ENCODE measurements around the gene GPI.
A peak's percentile ranks its signal among the peaks of the same experiment; 100 is the strongest.
"Not testable (repeated sequence)": the region's sequence is repeated elsewhere in the genome, so short reads cannot be mapped to it uniquely, and the experiment has no call there.

Gene GPI

GRCh38 chr19:34363930-34364329 lies 1.1 kb upstream of the GPI start:
- in situ Hi-C loops (cut with HindIII; ENCODE audit: low pct_ligation_motif_present, low pct_unique_long_range_greater_than_20kb, low sequenced_read_pairs) = no loop called here

DNA sequence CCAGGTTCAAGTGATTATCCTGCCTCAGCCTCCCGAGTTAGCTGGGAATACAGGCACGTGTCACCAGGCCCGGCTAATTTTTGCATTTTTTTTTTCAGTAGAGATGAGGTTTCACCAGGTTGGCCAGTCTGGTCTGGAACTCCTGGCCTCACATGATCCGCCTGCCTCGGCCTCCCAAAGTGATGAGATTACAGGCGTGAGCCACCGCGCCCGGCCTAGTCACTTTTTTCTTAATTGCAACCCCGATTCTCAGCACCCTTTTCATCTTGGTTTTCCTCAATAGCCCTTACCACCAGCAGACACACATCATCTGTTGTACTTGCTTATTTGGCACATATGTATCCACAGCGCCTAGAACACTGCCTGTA lies 550 bp upstream of the GPI start:
- no peak for DNase-seq
- in situ Hi-C loops (cut with HindIII; ENCODE audit: low pct_ligation_motif_present, low pct_unique_long_range_greater_than_20kb, low sequenced_read_pairs) = no loop called here

More at GRCh38 chr19:34363930-34364329, 1.1 kb upstream of the GPI start:
- no peak for DNase-seq

- DNase-seq = peak; percentile 31
- in situ Hi-C loops (cut with HindIII; ENCODE audit: low pct_ligation_motif_present, low pct_unique_long_range_greater_than_20kb, low sequenced_read_pairs) = no loop called here
Observed at GRCh38 chr19:34365463-34366401, 736 bp downstream of the GPI start.

DNA sequence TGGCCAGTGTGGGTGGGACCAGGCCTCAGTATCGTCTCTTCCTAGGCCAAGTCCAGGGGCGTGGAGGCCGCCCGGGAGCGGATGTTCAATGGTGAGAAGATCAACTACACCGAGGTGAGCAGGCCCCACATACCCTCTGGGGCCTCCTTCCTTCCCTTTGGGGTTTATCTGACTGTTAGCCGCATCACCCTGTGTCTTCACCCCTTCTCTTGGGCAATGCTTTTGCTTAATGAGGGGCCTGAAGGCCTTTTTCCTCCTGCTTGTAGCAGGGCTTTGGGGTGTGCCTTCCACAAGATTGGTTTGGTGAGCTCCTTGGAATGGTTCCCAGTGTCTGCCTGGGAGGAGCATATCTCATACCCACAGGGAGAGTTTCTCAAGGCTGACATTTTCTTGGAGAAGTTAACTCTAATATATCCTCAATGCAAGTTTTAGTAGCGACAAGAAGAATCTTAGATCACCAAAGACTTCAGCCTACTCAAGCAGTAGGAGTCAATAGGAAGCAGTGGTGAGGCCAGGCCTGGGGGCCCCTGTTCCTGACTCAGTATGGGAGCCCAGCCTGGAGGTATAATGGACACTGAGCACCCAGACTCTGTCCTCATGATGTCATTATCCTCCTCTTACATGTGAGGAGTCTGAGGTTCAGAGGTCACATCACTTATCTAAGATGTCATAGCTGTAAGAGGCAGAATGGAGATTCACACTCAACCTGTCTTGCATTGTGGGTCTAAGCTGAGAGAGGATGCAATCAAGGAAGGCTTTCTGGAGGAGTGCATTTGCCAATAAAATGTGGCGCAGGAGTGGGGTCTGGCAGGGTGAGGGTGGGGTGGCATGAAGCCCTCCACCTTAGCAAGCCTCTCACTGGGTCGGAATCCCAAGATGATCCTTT lies 2.0 kb downstream of the GPI start:
- in situ Hi-C loops (cut with HindIII; ENCODE audit: low pct_ligation_motif_present, low pct_unique_long_range_greater_than_20kb, low sequenced_read_pairs) = no loop called here
- DNase-seq = no peak

DNA sequence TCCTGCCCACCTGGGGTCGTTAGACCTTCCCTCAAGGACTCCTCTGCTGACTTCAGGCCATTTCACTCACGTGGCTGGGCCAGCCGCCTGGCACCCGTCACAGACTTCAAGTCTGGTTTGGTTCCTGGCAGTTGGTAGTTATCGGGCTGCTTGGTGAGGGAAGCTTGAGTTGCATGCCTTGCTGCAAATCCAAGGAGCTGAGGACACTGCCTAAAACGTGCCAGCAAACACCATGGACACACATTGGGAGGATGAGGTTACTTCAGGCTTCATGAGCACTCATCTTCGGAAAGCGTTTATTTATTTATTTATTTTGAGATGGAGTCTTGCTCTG lies 2.6 kb downstream of the GPI start:
- in situ Hi-C loops (cut with HindIII; ENCODE audit: low pct_ligation_motif_present, low pct_unique_long_range_greater_than_20kb, low sequenced_read_pairs) = no loop called here

DNA sequence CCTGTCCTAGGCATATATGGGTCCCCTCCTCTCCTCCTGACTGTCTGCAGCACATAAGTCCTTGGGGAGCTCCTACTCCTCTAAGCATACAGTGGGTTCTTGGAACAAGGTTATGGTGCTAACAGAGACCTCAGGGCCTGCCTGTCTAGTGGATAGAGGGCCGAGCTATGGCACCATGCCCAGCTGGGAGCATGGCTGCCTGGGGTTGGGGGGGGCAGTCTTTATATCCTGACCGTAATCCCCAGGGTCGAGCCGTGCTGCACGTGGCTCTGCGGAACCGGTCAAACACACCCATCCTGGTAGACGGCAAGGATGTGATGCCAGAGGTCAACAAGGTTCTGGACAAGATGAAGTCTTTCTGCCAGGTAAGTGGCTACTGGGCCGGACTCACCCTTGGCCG lies 3.3 kb downstream of the GPI start:
- in situ Hi-C loops (cut with HindIII; ENCODE audit: low pct_ligation_motif_present, low pct_unique_long_range_greater_than_20kb, low sequenced_read_pairs) = no loop called here
- DNase-seq = no peak

More for the DNA sequence above, 2.6 kb downstream of the GPI start:
- no peak for DNase-seq

DNA sequence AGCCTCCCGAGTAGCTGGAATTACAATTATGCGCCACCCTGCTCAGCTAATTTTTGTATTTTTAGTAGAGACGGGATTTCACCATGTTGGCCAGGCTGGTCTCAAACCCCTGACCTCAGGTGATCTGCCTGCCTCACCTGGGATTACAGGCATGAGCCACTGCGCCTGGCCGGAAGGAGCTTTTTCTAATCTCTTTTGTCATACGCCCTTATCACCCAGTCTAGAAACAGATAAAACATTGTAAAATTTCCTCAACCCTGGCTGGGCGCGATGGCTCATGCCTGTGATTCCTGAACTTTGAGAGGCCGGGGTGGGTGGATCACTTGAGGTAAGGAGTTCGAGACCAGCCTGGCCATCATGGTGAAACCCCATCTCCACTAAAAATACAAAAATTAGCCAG lies 4.2 kb downstream of the GPI start:
- in situ Hi-C loops (cut with HindIII; ENCODE audit: low pct_ligation_motif_present, low pct_unique_long_range_greater_than_20kb, low sequenced_read_pairs); DNase-seq: not testable (repeated sequence)

- no peak for DNase-seq
- in situ Hi-C loops (cut with HindIII; ENCODE audit: low pct_ligation_motif_present, low pct_unique_long_range_greater_than_20kb, low sequenced_read_pairs) = no loop called here
Observed at GRCh38 chr19:34370117-34370516, 5.1 kb downstream of the GPI start.

- no peak for DNase-seq
- in situ Hi-C loops (cut with HindIII; ENCODE audit: low pct_ligation_motif_present, low pct_unique_long_range_greater_than_20kb, low sequenced_read_pairs) = no loop called here
Observed at GRCh38 chr19:34370983-34371382, 6.0 kb downstream of the GPI start.

DNA sequence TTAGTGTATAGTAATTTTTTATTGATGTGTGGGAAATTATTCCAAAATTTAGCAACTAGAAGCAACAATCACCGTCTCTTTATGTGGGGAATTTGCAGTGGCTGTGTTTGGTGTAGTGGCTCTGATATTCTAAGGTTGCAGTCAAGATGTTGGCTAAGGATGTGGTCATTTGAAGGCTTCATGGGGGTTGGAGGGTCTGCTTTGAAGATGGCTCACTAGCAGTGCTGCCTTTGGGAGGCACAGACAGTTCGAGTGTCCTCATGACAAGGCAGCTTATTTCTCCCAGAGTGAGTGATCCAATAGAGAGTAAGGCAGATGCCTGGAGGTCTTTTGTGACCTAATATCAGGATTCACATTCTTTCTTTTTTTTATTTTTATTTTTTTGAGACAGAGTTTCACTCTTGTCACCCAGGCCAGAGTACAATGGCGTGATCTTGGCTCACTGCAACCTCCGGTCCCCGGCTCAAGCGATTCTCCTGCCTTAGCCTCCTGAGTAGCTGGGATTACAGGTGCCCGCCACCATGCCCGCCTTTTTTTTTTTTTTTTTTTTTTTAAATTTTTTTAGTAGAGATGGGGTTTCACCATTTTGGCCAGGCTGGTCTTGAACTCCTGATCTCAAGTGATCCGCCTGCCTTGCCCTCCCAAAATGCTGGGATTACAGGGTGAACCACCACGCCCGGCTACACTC lies 8.7 kb downstream of the GPI start:
- DNase-seq = no peak
- in situ Hi-C loops (cut with HindIII; ENCODE audit: low pct_ligation_motif_present, low pct_unique_long_range_greater_than_20kb, low sequenced_read_pairs) = no loop called here

GRCh38 chr19:34375598-34375997 lies 10.6 kb downstream of the GPI start:
- in situ Hi-C loops (cut with HindIII; ENCODE audit: low pct_ligation_motif_present, low pct_unique_long_range_greater_than_20kb, low sequenced_read_pairs) = no loop called here
- no peak for DNase-seq

DNA sequence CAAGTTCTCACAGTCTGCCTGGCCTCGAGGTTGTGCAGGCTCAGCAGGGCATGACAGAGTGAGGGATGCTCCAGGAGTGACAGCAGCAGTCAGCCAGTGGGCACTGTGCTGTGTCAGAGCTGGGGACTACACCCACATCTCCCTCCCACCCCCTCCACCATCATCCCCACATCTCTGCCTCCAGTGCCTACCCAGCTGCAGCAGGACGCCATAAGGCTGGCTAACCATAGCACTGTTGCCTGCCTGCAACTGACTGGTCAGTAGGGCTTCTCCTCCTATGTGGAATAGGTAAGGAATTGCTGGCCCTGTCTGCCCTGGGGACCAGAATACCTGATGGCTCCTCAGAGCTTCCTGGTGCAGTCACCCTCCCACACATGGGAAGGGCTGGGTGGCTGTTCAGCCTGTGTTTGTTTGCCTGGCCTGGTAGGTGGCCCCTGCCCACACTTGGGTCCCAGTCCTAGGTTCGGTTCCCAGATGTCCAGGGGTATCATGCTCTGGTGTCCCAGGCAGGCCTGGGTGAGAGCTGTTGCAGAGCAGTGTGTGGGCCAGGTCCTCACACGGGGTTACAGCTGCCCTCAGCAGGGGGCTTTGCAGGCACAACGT lies 15.7 kb downstream of the GPI start:
- no peak for DNase-seq
- in situ Hi-C loops (cut with HindIII; ENCODE audit: low pct_ligation_motif_present, low pct_unique_long_range_greater_than_20kb, low sequenced_read_pairs) = no loop called here

DNA sequence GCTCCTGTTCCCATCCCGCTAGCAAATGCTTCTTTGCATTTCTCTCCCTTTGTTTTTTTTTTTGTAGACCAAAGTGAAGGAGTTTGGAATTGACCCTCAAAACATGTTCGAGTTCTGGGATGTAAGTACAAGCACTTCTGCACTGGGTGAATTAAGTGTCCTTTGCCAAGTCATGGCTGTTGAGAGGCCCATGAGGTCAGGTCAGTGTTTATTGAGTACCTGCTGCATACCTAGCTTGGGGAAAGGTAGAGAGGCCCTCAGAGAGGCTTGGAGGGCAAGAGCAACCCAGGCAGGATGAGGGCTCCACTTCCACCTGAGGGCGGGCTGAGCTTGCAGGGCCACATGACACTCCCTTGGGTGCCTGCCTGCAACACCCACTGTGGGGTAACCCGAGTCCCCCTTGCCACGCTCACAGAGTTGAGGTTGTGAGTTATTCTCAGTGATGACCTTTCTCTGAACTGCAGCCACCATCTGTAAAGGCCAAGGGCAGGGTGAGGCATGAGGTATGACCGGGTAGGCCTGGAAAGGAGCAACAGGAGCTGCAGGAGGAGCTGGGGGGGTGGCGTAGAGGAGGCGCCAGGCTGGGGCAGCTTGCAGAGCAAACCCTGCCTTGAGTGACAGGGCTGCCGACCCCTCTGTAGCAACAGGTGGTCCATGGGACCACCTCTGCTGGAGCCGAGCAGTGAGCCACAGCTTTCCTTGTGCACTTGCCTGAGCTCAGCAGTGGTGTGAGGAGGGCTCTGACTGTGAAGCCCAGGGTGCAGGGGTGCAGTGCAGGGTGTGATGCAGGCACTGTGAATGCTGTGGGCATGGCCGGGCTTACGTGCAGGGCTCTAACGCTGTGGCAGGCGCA lies 16.6 kb downstream of the GPI start:
- in situ Hi-C loops (cut with HindIII; ENCODE audit: low pct_ligation_motif_present, low pct_unique_long_range_greater_than_20kb, low sequenced_read_pairs) = no loop called here
- DNase-seq = no peak

DNA sequence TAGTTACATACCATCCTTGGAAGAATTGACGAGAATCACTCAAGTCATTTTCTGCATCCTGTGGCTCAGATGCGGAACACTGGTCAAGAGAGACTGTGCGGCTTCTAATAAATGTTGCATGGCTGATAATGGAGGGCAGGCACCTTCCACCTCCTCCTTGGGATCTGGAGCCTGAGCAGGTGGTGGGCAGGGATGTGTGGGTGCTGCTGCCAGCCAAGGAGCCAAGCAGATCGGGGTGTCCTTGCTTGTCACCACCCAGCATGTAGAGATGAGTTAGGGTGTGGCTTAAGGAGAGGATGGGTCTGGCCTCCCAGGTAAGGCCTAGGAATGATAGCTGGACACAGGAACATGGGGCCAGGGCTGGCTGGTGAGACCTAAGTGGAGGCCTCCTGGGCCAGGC lies 17.5 kb downstream of the GPI start:
- no peak for DNase-seq
- in situ Hi-C loops (cut with HindIII; ENCODE audit: low pct_ligation_motif_present, low pct_unique_long_range_greater_than_20kb, low sequenced_read_pairs) = no loop called here

DNA sequence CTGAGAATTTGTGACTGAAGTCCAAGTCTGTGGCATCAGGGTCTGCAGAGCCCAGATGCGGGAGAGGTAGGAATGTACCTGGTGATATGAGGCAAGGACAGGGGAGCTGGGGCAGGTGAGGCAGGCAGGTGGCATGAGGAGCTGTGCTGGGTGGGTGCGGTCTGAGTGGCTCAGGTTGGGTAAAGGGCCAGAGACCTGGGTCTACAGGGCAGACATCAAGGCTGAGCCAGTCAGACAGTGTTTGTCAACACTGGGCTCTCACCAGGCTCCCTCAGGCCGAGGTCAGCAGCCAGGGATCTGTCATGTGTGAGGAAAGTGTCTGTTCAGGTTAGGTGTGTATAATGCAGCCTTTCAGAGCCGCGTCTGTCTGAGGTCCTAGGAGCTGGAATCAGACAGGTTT lies 18.6 kb downstream of the GPI start:
- in situ Hi-C loops (cut with HindIII; ENCODE audit: low pct_ligation_motif_present, low pct_unique_long_range_greater_than_20kb, low sequenced_read_pairs) = no loop called here
- DNase-seq = no peak

DNA sequence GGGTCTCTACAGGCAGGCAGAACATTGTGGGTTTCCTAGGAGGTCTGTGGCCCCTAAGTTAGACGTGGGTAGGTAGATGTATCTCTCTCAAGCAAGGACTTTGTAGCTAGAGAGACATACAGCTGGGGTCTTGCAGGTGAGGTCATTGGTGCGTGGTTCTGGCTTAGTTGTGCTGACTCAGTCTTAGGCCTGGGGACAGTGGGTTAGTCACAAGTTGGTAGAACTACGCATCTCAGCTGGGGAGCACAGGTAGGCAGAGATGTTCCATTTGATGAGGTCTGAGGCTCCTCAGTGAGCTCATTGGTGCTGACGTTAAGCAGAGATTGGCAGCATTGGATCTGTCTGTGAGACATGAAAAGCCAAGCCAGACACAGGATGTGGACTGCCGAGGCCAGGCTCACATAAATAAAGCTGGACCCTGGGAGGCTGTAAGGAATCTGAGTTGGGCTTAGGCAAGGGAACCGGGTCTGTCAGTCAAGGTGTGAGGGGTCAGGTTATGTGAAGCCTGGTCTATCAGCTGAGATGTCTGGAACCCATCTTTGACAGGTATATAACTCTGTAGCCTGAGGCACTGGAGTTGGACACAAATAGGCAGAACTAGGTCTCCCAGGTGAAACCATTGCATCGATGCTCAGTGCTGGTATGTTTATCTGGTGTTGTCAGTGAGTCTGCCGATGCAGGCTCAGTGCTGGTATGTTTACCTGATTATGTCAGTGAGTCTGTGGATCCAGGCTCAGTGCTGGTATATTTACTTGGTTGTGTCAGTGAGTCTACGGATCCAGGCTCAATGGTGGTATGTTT lies 21.8 kb downstream of the GPI start:
- in situ Hi-C loops (cut with HindIII; ENCODE audit: low pct_ligation_motif_present, low pct_unique_long_range_greater_than_20kb, low sequenced_read_pairs) = no loop called here
- DNase-seq = no peak

DNA sequence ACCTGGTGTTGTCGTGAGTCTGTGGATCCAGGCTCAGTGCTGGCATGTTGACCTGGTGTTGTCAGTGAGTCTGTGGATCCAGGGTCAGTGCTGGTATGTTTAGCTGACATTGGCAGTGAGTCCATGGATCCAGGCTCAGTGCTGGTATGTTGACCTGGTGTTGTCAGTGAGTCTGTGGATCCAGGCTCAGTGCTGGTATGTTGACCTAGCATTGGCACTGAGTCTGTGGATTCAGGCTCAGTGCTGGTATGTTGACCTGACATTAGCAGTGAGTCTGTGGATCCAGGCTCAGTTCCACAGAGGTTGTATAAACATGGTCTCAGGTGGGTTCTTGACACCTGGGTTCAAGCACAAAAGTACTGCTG lies 22.4 kb downstream of the GPI start:
- no peak for DNase-seq
- in situ Hi-C loops (cut with HindIII; ENCODE audit: low pct_ligation_motif_present, low pct_unique_long_range_greater_than_20kb, low sequenced_read_pairs) = no loop called here

Measured in ACHN (cell line).